Upper lobe of left lung (tissue), 4 donors: Measurements from ENCODE around the gene SEC22A.

Experiments used
- EP300 ChIP-seq, 4 donors: sonication (generic); formaldehyde crosslinking; IDR thresholded peaks; one replicate each; pipeline ENCODE4 v1.5.1; 2017; ENCODE audit warnings: antibody characterized with exemption in 4 of 4, control low read depth in 2 of 4
- POLR2A ChIP-seq, 4 donors: fragments of 450-650 bp; IDR thresholded peaks; one replicate each; pipeline ENCODE4 v1.5.1; 2016 to 2017; ENCODE audit warnings: antibody characterized with exemption in 4 of 4, mild to moderate bottlenecking in 2 of 4
- POLR2AphosphoS5 ChIP-seq, 2 donors: sonication (generic); formaldehyde crosslinking; IDR thresholded peaks; one replicate each; pipeline ENCODE4 v1.5.1; 2017; ENCODE audit warnings: antibody characterized with exemption in 2 of 2
- TF ChIP-seq, protein P1 (sequence below), 6 experiments: fragments of 450-650 bp in 4 of 6; fragments of 200-600 bp in 2 of 6; sonication (generic) in 2 of 6; IDR thresholded peaks; one replicate each; pipeline ENCODE4 v1.5.1; 2016 to 2019; ENCODE audit warnings: antibody characterized with exemption in 6 of 6

DNA sequence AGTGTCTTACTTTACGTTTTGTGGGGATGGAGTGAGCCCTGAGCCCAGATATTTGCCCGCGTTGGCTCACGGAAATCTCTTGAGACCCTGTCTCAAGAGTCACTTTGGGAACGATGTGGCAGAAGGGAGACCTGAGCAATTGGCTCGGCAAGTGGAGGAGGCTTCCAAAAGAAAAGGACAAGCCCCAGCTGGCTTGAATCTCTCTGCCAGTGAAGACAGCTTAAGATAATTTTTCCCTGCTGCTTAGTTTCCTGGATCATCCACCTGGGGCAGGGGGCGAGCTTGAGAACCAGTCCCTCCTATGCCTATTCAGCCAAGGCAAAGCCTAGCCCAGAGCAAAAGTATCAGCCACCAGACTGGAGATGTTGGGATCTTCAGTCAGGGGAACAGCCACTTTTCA lies 708 bp downstream of the SEC22A start:
- TF ChIP-seq, protein P1, sequence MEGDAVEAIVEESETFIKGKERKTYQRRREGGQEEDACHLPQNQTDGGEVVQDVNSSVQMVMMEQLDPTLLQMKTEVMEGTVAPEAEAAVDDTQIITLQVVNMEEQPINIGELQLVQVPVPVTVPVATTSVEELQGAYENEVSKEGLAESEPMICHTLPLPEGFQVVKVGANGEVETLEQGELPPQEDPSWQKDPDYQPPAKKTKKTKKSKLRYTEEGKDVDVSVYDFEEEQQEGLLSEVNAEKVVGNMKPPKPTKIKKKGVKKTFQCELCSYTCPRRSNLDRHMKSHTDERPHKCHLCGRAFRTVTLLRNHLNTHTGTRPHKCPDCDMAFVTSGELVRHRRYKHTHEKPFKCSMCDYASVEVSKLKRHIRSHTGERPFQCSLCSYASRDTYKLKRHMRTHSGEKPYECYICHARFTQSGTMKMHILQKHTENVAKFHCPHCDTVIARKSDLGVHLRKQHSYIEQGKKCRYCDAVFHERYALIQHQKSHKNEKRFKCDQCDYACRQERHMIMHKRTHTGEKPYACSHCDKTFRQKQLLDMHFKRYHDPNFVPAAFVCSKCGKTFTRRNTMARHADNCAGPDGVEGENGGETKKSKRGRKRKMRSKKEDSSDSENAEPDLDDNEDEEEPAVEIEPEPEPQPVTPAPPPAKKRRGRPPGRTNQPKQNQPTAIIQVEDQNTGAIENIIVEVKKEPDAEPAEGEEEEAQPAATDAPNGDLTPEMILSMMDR (IDR thresholded peaks at IDR 0.05): no peak
- TF ChIP-seq POLR2A (IDR thresholded peaks at IDR 0.05) (no peak), POLR2AphosphoS5 (IDR thresholded peaks at IDR 0.05) (no peak), EP300 (IDR thresholded peaks at IDR 0.05) (no peak)
